Activated CD4-positive, alpha-beta T cell treated with anti-CD3 and anti-CD28 coated beads for 24 hours (primary cell): ENCODE data around the gene GALNT3.

Source experiments
- DNase-seq, 2 donors: peaks; one replicate each; pipeline ENCODE4 v3.0.0-alpha.2; 2020; ENCODE audit warnings: low read depth in 2 of 2

GALNT3 gene

DNA sequence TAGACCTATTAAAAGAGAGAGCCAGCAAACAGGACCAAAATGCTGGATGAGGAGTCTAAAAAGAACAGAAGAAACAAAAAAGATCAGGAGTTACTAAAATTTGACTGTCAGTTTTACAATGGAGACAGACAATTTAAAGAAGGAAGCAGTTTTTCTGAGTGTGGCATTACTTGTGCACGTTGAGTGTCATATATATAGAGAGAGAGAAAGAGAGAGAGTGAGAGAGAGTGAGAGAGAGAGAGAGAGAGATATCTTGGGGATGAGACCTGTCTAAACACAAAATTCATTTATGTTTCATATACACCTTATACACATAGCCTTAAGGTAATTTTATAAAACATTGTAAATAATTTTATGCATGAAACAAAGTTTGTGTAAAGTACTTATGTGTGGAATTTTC, 2.1 kb upstream of the GALNT3 start:
- no peak for DNase-seq

DNA sequence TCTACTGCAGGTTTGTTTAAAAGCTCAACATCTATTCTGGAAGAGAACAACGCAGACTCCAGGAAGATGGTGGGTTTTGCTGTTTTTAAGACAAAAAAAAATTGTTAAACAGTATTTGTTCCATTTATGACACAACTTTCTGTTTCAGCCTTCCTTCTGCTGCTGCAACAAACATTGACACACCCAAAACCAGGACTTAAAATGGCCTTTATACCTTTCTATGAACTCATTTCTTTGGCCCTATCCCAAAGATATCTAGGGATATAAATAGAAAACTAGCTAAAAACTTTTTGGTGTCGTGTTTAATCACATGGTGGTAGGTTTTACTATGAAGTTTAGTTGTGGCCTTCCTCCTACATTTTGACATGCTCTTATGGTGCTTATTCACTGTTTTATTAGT, 964 bp upstream of the GALNT3 start:
- no peak for DNase-seq

DNA sequence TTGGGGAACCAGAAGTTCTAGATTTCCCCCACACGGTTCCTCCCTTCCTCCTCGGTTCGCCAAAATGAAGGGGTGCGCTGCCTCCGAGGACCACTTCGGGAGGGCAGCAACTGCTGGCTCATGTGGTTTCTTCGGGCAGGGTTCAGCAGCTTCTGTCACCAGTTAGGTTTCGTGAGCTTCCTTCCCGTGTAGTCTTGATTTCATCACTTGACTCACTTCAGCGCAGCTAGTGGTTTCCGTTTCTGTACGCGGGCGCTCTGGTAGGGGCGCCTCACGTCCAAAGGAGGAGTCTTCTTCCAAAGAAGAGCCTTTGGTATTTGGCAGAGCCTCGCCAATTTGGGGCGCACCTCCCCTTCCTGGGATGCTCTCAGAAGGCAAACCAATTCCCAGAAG, 485 bp upstream of the GALNT3 start:
- peak; percentile 23 to 33 for DNase-seq

DNA sequence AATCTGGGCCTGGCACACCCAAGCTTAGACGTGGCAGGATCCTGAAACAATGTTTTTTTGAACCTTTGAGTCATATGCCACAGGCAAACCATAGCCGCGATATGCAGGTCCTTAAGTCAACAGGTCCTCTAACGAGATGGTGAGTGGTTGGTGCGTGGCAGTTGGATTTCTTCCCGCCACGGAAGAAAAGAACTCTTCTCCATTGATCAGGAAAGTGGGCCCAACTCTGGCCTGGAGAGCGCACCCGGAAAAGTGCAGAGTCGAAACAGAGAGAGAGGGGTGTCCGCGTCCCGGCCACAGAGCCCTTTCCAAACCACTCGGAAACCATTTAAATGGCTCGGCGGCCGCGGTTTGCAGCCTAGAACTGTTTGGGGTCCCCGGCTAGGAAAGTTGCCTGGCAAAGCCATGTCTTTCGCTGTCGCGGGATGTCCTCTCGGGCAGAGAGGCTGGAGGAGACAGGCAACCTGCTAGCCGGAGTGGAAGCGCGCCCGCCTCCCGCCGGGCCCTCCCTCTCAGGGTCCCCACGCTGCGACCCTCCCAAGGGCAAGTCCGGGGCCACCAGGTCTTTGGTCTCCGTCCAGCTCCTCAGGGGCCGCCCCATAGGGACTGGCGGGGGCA, 777 bp downstream of the GALNT3 start:
- DNase-seq = no peak

DNA sequence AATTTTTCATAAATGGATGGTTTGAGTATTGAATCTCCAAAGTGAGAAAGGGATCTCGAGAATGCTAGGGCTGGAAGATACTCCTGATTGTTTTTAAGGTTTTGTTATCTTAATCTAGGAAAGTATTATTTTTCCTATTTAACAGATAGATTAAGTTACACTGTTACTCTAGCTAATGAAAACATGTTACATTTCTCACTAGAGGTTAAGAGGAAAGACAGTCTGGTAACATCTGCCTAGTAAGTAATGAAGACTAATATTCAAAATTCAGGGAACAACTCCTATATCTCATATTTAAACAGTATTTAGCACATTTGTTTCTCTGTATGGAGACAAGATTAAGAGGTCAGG, 2.0 kb downstream of the GALNT3 start:
- no peak for DNase-seq

DNA sequence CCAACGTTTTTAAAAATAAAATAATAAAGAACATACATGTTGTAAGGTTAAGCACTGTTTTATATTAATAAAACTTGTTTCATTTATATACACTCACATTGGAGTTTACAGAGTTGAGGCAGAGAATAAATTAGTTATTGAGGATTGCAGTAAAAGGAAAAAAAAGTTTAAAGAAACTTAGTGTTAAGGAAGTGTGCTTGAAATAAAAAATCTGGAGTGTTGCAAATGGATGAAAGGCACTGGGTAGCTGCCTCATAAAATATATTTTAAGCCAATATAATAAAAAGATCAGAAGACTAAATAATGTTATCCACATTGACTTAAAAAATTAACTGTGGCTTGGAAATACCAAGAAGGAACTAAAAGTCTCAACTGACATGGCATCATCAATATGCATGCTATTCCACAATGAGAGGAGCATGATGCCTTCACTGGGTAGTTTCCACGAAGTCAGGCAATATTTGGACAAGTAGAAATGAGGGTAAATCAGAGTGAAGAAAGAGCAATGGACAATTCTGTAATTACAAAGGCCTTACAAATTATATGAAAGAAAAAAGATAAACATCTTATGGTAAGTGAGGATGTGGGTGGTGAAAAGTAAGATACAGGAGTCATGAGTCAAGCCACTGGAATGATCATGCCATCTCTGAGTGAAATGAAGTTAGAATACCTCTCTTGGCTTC, 2.5 kb downstream of the GALNT3 start:
- DNase-seq = no peak

DNA sequence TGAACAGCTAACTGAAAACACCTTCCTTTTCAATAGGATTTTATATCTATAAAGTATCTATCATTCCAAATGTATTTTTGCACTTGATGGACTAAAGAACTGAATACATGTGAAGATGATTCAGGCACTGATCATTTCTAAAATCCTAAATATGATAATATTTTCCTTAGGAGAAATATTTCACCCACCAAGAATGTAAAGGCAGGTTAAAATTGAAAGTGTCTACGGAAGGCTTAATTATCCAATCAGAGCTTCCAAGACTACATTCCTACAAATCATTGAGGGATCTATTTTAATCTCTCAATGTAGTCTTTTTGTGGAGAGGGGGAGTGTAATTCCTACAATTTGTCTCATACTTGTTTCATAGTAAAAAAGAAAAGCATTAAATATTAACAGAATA, 3.6 kb downstream of the GALNT3 start:
- DNase-seq = no peak

DNA sequence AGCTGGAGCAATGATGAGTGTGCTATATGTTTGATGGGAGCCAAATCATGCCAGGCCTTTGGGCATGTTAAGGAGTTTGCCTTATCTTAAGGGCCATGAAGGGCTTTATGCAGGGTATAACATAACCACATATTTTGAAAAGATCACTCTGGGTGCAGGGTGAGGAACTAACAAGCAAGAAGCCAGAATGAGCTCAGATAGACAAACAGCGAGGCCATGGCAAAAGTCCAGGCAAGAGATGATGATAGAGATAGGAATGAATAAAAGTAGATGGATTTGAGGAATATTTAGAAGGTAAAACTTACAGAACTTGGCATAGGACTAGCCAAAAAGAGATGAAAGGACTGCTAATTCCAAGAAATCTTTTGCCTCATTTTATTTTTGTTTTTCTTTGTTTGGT, 6.7 kb downstream of the GALNT3 start:
- DNase-seq = no peak

DNA sequence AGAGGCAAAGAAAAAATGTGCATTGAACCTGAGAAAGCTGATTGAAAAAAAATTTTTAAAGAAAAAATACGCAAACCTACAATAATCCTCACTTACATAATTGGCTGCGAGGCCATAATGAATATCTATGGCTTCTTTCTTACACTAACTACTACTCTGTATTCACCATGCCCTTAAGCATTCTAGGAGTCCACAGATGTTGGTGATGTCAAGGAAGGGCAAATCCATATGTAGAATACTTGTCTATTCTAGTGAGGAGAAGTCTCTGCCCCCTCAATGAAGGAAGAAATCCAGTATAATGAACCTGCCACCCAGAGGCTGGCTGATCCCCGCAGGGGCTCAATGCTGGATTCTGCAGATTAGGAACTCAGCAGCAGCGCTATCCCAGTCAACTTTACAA, 14.3 kb downstream of the GALNT3 start:
- DNase-seq = no peak

DNA sequence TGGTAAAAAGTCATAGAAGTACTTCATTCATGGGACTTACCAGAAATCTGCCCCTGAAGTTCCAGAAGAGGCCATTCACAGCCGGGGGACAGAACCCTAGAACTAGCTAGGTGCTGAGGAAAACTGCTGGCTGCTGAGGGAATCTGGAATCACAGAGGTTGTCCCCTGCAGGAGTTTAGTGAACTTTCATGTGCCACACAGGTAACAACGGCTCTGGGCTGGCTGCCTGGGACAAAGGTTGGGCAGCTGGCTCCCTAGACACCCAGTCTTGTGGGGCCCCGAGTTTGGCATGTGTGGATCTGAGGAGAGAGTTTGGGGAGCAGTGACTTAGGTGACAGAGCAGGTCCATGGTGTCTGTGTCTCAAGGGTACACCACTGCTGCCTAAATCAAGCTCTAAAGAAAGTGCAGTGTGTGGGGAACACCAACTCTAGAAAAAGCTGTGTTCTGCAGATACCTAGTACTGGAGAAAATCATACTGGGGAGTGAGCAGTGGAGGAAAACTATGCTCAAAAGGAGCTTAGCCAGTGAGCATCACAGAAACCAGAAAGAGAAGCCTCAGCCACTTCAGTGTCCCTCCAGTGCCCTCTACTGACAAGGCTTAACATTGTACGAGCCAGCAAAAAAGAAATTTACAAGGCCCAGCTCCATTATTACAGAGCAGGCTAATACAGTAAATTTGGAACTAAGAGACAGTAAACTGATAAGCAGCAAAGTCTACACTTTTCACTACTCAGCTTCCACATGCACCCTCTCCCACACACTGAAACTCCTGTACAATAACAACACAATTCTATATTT, 15.2 kb downstream of the GALNT3 start:
- no peak for DNase-seq

DNA sequence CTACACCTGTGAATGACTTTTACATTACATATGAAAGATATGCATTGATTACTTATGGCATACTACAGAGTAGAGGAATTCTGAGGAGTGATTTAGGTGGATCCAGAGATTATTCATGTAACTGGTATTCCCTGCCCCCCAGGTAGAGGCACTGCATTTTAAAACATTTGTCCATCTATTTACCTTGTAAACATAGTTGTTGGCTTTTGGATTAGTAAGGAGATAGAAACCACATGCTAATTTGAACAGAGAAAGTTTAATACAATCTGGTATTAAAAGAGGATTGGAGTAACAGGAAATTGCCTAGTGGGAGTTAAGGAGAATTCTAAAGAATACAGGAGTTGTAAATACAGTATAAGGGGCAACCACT, 15.9 kb downstream of the GALNT3 start:
- DNase-seq = no peak

DNA sequence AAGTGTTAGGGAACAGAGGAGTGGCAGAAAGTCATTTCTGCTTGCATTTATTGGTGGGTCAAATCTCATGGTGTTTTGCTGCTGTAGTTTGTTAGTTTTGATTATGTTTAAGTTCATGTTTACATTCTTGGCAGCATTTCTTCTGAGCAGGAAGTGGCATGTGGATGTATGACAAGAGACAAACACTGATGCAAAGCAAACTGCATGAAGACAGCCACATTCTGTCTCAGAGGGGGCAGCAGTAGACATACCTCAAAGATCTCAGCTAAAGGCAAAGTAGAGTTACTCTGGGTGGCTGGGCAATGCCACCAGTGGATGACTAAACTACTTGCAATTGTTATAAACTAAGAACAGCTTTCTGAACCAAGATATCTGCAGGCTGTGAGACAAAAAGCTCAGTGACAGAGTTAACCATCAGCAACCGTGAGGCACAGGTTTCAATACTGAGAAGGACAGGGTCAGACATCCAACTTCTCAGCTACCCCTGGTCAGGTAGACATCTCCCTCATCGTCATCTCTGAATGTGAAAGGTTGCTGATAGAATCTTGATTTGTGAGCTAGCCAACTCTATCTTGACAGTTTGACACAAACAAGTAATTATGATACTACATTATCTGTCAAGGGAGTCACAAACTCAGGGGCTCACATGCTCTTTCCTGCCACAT, 16.4 kb downstream of the GALNT3 start:
- no peak for DNase-seq

DNA sequence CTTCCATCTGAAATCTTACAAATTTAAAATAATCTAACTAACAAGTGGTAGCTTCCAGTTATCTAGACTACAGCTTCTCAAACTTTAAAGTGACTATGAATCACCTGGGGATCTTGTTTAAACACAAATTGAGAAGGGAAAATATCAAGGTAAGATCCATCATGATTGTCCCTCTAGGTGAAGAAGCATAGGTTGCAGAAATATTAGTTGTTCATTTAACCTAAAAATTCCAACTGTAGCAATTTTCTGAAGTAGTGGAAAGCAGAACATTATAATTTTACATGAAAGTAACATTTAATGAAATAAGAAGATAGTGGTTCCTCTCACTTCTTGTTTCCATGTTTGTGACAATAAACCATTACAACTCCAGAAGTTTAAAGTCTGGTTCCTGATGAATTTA, 17.3 kb downstream of the GALNT3 start:
- no peak for DNase-seq

DNA sequence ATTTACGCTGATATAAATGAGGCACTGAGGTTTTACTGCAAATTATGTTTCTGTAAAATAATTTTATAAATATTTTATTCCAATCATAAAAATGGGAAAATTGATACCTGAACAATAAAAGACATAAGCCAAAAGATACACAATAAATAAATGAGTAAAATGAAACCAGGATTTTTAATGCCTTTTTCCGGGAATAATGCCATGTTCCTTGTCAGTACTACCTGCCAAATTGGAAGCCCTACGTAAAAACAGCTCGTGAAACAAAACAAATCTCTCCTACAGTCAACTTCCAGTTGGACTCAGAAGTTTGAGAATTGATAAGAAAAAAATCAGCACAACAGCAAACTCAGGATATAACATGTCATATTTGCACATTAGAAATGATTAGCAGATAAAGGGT, 18.0 kb downstream of the GALNT3 start:
- no peak for DNase-seq

DNA sequence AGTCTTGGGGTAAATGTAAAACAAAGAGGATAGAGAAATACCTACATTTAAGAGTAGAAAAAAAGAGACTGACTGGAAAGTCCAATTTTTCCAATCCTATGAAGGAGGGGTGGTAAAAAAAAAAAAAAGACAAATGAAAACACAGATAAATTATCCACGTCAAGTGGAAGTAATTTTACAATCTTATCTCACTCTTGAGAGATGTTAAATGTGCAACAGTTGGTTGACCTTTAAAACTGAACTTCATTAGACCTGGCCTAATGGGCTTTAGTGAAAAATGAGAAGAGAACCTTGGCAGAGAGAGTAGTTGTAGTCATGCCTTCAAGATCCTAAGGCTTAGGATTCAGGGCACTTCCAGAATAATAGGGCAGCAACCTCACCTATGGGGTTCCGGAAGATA, 20.4 kb downstream of the GALNT3 start:
- no peak for DNase-seq

DNA sequence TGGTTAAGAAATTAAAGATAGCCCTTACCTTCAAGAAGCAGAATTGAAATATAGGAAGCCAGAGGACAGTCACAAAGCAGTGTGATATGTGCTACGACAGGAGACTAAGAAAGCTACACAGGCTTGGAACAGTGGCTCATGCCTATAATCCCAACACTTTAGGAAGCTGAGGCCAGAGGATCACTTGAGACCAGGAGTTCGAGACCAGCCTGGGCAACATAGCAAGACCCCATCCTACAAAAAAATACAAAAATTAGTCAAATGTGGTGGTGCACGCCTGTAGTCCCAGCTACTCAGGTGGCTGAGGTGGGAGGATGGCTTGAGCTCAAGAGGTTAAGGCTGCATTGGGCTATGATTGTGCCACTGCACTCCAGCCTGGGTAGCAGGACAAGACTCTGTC, 21.9 kb downstream of the GALNT3 start:
- no peak for DNase-seq

DNA sequence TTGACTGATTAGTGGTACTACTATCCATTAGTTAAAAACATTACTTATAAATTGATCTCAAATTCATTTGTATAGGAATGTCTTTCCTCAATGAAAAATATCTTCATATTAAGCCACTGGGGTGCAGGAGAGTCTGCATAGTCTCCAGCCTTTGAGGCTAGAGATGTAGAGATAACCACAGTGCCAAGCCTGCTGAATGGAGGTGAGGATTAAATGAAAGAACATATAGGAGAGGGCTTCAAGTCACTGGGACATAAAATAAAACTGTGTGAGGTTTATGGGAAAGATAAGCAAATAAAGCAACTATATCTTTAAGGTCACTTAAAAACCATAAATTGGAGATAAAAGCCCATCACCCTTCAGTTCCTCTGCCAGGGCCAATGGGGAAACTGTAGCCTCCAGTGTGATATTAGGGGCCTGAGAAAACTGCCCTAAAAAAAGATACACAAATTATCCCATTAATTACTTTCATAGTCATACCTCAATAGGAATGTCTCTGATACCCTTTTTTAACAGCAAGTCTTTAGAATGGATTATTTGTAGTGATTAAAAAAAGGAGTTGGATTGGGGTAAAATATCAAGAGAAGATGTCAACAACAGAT, 27.6 kb downstream of the GALNT3 start:
- no peak for DNase-seq

DNA sequence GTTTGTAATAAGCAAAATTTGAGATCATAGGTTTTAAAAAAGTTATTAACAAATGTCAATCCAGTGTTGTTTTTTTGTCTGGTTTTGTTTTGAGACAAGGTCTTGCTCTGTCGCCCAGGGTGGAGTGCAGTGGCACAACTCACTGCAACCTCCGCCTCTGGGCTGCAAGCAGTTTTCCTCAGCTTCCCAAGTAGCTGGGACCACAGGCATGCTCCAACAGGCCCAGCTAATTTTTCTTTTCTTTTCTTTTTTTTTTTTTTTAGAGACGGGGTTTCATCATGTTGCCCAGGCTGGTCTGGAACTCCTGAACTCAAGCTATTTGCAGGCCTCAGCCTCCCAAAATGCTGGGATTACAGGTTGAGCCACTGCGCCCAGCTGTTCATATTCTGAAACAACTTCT, 31.3 kb downstream of the GALNT3 start:
- DNase-seq = no peak

DNA sequence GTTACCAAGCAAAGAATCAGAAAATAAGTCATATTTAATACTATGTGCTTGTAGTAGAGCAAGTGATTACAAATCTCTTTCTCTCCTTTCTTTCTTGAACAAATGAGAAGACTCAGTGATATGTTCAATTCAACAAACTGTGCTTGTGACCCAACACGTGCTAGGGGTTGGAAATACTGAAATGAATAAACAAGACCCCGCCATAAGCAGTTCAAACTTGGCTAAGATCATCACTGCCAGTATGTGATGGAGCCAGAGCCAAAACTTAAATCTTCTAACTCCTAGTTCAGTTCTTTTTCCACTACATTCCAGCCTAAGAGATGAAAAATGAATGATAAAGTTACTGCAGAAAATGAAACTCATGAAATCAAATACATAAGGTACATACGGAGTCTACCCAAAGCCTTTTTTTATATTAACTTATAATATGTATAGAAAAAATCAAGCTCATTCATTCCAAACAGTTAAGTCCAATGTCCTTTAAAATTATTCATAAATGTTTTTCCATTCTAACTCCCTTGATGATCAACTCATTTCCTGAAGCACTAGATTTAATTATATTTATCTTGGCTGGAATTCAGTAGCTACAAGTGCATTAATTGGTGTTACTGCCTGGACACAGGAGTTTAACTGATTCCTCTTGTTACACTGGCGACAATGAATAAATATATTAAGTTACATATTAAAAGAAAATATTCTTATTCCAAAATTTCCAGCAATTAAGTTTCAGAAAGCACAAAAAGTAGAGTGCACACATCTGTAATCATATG, 36.0 kb downstream of the GALNT3 start:
- no peak for DNase-seq

DNA sequence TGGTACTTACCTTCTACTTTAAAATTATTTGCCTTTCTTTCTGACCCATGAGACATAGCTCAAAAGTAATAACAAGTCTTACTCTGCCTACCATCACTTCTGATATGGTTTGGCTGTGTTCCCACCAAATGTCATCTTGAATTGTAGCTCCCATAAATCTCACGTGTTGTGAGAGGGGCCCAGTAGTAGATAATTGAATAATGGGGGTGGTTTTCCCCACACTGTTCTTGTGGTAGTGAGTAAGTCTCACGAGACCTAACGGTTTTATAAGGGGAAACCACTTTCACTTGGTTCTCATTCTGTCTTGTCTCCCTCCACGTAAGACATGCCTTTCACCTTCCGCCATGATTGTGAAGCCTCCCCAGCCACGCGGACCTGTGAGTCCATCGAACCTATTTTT, 47.5 kb downstream of the GALNT3 start:
- no peak for DNase-seq

DNA sequence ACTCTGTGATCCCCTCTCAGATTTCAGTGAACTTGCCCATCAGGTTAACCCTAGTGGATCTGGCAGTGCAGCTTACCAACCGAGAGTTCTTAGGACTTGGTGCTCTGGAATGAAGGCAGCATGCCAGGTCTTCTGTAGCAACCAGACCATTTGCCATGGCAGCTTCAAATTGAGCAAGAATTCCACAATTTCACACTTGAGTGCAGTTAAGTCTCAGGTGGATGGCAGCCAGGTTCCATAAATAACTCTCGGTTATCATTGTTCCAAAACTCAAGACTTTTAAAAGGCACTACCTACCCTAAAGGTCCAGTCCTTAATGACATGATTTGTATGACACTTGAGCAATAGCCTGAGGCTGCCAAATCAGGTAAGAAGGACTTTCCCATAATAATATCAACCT, 48.1 kb downstream of the GALNT3 start:
- no peak for DNase-seq

DNA sequence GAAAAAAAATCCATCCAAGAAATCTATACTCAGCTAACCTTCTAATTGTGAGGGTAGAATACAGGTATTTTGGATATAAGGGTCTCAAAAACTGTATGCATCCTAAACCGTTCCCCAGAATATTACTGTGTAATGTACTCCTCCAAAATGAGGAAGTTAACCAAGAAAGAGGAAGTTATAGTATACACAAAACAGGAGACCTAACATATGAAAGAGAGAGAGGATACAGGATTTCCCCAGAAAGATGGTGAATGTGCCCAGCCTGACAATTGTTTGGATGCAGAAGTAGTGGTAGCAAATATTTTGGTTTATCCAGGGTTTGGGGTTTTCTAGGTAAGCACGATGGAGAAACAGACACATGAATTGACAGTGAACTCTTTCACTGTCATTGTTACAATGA, 50.6 kb downstream of the GALNT3 start:
- DNase-seq = no peak
